KMS-11 (cell line): ENCODE results near the gene KLHL11.
A peak's percentile ranks its signal among the peaks of the same experiment; 100 is the strongest.

ENCODE experiments used
- H2AFZ ChIP-seq: fragments of 200-600 bp; sonication (generic); 2 replicates; pipeline ENCODE4 v1.6.1; 2016; ENCODE audit warnings: antibody characterized with exemption, mixed run types, low read depth
- H3K27ac ChIP-seq: fragments of 200-600 bp; sonication (generic); 2 replicates; pipeline ENCODE4 v1.6.1; 2016; ENCODE audit warnings: mild to moderate bottlenecking, mixed run types
- H3K27me3 ChIP-seq: fragments of 200-600 bp; sonication (generic); 2 replicates; pipeline ENCODE4 v1.6.1; 2017; ENCODE audit warnings: mild to moderate bottlenecking, low read depth, mixed run types, moderate library complexity; ENCODE audit not compliant: insufficient read depth
- H3K36me3 ChIP-seq: fragments of 200-600 bp; sonication (generic); 2 replicates; pipeline ENCODE4 v1.6.1; 2017; ENCODE audit warnings: mild to moderate bottlenecking, mixed run types; ENCODE audit not compliant: insufficient read depth
- H3K4me1 ChIP-seq: fragments of 200-600 bp; sonication (generic); 2 replicates; pipeline ENCODE4 v1.6.1; 2016; ENCODE audit warnings: mild to moderate bottlenecking, low read depth, mixed run types; ENCODE audit not compliant: poor library complexity, severe bottlenecking
- H3K4me2 ChIP-seq: fragments of 200-600 bp; sonication (generic); 2 replicates; pipeline ENCODE4 v1.7.0; 2016; ENCODE audit warnings: mild to moderate bottlenecking, mixed run types
- H3K4me3 ChIP-seq: fragments of 200-600 bp; sonication (generic); IDR thresholded peaks from 2 replicates; pipeline ENCODE4 v1.6.1; 2017; ENCODE audit warnings: low read depth, low read length, mixed read lengths; ENCODE audit not compliant: insufficient read depth
- H3K79me2 ChIP-seq: fragments of 200-600 bp; sonication (generic); 2 replicates; pipeline ENCODE4 v1.6.1; 2016; ENCODE audit warnings: low read depth, mixed run types; ENCODE audit not compliant: insufficient read depth
- H3K9ac ChIP-seq: fragments of 200-600 bp; sonication (generic); 2 replicates; pipeline ENCODE4 v1.6.1; 2016; ENCODE audit warnings: mild to moderate bottlenecking, mixed run types
- H4K20me1 ChIP-seq: fragments of 200-600 bp; sonication (generic); 2 replicates; pipeline ENCODE4 v1.6.1; 2016; ENCODE audit warnings: mild to moderate bottlenecking, mixed run types; ENCODE audit not compliant: insufficient read depth
- TF ChIP-seq, protein P1 (sequence below): fragments of 200-600 bp; sonication (generic); conservative IDR thresholded peaks from 2 replicates; pipeline ENCODE4 v1.6.1; 2017; ENCODE audit warnings: low read depth, mild to moderate bottlenecking, antibody characterized with exemption, low read length, moderate library complexity, mixed read lengths

KLHL11 gene

GRCh38 chr17:41864836-41865595 lies at the start of gene KLHL11:
TSS of gene KLHL11 (minus strand) at chr17:41865423. CDS start at chr17:41865370, 53 bp downstream.
- Histone ChIP-seq H4K20me1 (0 out of 2 replicates have a peak, but pooled peaks cover 5% of the 10 kb centered on the region), H3K79me2 (peaks cover 50% of the 10 kb centered on the region), H3K4me1 (peaks cover 18% of the 10 kb centered on the region), H3K4me3 (no peak within 1 kb of the TSS), H3K27me3 (no peaks in the 10 kb centered on the region), H3K4me2 (peak within 1 kb of the TSS; percentile 91), H3K27ac (peak within 1 kb of the TSS; percentile 81), H2AFZ (peak within 1 kb of the TSS; percentile 88), H3K9ac (peak within 1 kb of the TSS; percentile 90), H3K36me3 (no peaks in the 10 kb centered on the region; the same call in 1 of the 2 replicates)
- TF ChIP-seq, protein P1, sequence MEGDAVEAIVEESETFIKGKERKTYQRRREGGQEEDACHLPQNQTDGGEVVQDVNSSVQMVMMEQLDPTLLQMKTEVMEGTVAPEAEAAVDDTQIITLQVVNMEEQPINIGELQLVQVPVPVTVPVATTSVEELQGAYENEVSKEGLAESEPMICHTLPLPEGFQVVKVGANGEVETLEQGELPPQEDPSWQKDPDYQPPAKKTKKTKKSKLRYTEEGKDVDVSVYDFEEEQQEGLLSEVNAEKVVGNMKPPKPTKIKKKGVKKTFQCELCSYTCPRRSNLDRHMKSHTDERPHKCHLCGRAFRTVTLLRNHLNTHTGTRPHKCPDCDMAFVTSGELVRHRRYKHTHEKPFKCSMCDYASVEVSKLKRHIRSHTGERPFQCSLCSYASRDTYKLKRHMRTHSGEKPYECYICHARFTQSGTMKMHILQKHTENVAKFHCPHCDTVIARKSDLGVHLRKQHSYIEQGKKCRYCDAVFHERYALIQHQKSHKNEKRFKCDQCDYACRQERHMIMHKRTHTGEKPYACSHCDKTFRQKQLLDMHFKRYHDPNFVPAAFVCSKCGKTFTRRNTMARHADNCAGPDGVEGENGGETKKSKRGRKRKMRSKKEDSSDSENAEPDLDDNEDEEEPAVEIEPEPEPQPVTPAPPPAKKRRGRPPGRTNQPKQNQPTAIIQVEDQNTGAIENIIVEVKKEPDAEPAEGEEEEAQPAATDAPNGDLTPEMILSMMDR = no peak

DNA sequence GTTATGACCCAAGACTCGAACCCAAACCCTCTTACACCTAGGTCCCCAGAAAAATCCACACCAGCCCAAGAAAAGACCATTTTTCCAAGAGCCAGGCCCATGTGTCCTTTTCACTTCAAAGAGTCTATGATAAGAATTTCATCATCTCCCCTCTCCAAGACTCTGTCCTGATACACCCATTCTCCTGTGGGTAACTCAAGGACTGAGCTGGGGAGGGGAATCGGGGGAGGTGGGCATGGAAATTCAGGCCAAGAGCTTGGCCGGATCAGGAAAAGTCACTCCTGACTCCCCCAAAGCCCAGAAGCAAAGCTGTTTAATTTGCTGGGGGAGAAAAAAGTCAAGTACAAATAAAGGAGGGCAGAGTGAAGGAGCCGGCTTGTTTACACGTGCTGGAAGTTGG lies 49.8 kb upstream of the KLHL11 start:
- H3K4me2 ChIP-seq = no peak overlapping the region
- H3K79me2 ChIP-seq = peaks cover 74% of the 10 kb centered on the region
- TF ChIP-seq, protein P1 = no peak
- H3K36me3 ChIP-seq = peaks cover 21% of the 10 kb centered on the region; the same call in 1 of the 2 replicates
- H3K4me1 ChIP-seq = peaks cover 30% of the 10 kb centered on the region
- H4K20me1 ChIP-seq = peaks cover 13% of the 10 kb centered on the region; the same call in 1 of the 2 replicates
- no peak overlapping the region for H3K9ac ChIP-seq
- no peaks in the 10 kb centered on the region for H3K27me3 ChIP-seq
- no peak overlapping the region for H2AFZ ChIP-seq
- no peak overlapping the region for H3K4me3 ChIP-seq
- H3K27ac ChIP-seq = no peak overlapping the region

- Histone ChIP-seq H4K20me1 (peaks cover 13% of the 10 kb centered on the region; the same call in 1 of the 2 replicates), H3K4me3 (no peak overlapping the region), H3K9ac (no peak overlapping the region), H3K79me2 (peaks cover 74% of the 10 kb centered on the region), H2AFZ (no peak overlapping the region), H3K27ac (no peak overlapping the region), H3K4me1 (peaks cover 23% of the 10 kb centered on the region), H3K36me3 (peaks cover 28% of the 10 kb centered on the region; the same call in 1 of the 2 replicates), H3K27me3 (no peaks in the 10 kb centered on the region), H3K4me2 (no peak overlapping the region)
- TF ChIP-seq, protein P1 = no peak
These were observed 49.1 kb upstream of the KLHL11 start for GRCh38 chr17:41914358-41914766.

GRCh38 chr17:41913798-41914197 lies 48.6 kb upstream of the KLHL11 start:
- peaks cover 74% of the 10 kb centered on the region for H3K79me2 ChIP-seq
- peaks cover 28% of the 10 kb centered on the region; the same call in 1 of the 2 replicates for H3K36me3 ChIP-seq
- no peaks in the 10 kb centered on the region for H3K27me3 ChIP-seq
- peaks cover 13% of the 10 kb centered on the region; the same call in 1 of the 2 replicates for H4K20me1 ChIP-seq
- no peak overlapping the region for H3K4me3 ChIP-seq
- H3K27ac ChIP-seq = no peak overlapping the region
- TF ChIP-seq, protein P1 = no peak
- H3K4me2 ChIP-seq = no peak overlapping the region
- no peak overlapping the region for H2AFZ ChIP-seq
- H3K9ac ChIP-seq = no peak overlapping the region
- peaks cover 21% of the 10 kb centered on the region for H3K4me1 ChIP-seq
